Muscle layer of duodenum (tissue), 2 donors: ENCODE results near the gene NT5C2.

Experiments used
- H3K27ac ChIP-seq: one replicate; pipeline ENCODE4 v1.7.0; 2013; ENCODE audit warnings: mild to moderate bottlenecking, low read length
- H3K27me3 ChIP-seq: one replicate; pipeline ENCODE4 v1.7.0; 2013; ENCODE audit warnings: low read depth, mild to moderate bottlenecking, control low read depth, low read length
- H3K36me3 ChIP-seq, 2 donors: one replicate each; pipeline ENCODE4 v1.7.0; 2013; ENCODE audit warnings: low read length in 2 of 2, control low read depth in 1 of 2, mild to moderate bottlenecking in 1 of 2; ENCODE audit not compliant: insufficient read depth in 2 of 2, control insufficient read depth in 1 of 2
- H3K4me1 ChIP-seq, 2 donors: one replicate each; pipeline ENCODE4 v1.7.0; 2013; ENCODE audit warnings: low read length in 2 of 2, mild to moderate bottlenecking in 2 of 2, control low read depth in 1 of 2, moderate library complexity in 1 of 2; ENCODE audit not compliant: insufficient read depth in 2 of 2, control insufficient read depth in 1 of 2
- H3K4me3 ChIP-seq, 2 donors: one replicate each; pipeline ENCODE4 v1.7.0; 2013; ENCODE audit warnings: low read length in 2 of 2, low read depth in 1 of 2, mild to moderate bottlenecking in 1 of 2
- H3K9me3 ChIP-seq, 2 donors: one replicate each; pipeline ENCODE4 v1.7.0; 2013; ENCODE audit warnings: low read length in 2 of 2, control low read depth in 1 of 2, mild to moderate bottlenecking in 1 of 2; ENCODE audit not compliant: control insufficient read depth in 1 of 2
- donor health status: healthy.

Gene NT5C2

DNA sequence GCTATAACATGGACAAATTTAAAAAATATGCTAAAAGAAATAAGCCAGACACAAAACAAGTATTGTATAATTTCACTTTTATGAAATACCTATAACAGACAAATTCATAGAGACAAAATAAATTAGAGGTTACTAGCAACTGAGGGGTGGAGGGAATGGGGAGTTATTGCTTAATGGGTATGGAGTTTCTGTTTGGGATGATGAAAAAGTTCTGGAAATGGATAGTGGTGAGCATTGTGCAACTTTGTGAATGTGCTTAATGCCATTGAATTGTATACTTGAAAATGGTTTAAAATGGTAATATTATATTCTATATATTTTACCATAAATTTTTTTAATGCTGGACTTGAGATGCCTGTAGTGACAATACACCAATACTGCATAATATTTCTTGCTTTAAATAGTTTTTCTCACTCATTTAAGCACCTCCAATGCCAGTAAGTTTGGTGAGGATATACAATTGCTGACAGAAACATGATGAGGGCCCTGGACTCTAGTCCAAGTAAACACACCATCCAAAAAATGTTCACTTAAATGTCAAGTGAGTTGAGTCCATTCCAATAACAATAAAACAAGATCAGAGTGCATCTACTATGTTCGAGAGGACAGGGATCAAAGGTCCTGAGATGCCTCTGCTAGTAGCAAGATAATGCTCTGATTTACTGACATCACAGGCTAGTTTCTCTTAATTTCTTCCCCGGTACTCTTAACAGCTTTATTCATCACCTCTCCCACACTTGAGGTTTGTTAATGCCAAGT is 71.9 kb downstream of the NT5C2 start:
- Histone ChIP-seq H3K27ac (no peak overlapping the region), H3K9me3 (no peaks in the 10 kb centered on the region), H3K27me3 (no peaks in the 10 kb centered on the region), H3K4me3 (no peak overlapping the region), H3K36me3 (peaks cover 0 to 3% of the 10 kb centered on the region in 2 donors), H3K4me1 (peaks cover 0 to 20% of the 10 kb centered on the region in 2 donors)

DNA sequence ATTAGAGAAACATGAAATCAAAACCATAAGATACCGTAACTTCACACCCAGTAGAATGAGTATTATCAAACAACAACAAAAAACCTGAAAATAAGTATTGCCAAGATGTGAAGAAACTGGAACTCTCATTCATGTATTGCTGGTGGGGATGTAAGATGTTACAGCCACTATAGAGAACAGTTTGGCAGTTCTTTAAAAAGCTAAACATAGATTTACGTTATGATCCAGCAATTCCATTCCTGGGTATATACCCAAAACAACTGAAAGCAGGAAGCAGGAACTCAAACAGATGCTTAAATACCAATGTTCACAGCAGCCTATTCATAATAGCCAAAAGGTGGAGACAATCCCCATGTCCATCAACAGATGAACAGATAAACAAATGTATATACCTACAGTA is 72.5 kb downstream of the NT5C2 start:
- H3K4me3 ChIP-seq, result no peak overlapping the region
- no peaks in the 10 kb centered on the region for H3K9me3 ChIP-seq
- H3K36me3 ChIP-seq, result peaks cover 0 to 3% of the 10 kb centered on the region in 2 donors
- peaks cover 0 to 20% of the 10 kb centered on the region in 2 donors for H3K4me1 ChIP-seq
- H3K27me3 ChIP-seq, result no peaks in the 10 kb centered on the region
- H3K27ac ChIP-seq, result no peak overlapping the region

DNA sequence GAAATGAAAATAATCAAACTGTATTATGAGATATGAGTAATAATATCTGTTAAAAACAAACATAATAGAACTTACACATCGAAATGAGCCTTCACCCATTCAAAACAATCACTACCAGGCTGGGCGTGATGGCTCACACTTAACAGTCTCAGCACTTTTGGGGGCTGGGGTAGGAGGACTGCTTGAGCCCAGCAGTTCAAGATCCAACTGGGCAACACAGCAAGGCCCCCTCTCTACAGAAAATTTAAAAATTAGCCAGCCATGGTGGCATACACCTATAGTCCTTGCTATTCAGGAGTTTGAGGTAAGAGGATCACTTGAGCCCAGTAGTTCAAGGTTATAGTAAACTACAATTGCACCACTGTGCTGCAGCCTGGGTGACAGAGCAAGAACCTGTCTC is 75.8 kb downstream of the NT5C2 start:
- Histone ChIP-seq H3K9me3 (no peaks in the 10 kb centered on the region), H3K27me3 (no peaks in the 10 kb centered on the region), H3K27ac (no peak overlapping the region), H3K36me3 (no peaks in the 10 kb centered on the region), H3K4me3 (no peak overlapping the region), H3K4me1 (peaks cover 0 to 17% of the 10 kb centered on the region in 2 donors)

DNA sequence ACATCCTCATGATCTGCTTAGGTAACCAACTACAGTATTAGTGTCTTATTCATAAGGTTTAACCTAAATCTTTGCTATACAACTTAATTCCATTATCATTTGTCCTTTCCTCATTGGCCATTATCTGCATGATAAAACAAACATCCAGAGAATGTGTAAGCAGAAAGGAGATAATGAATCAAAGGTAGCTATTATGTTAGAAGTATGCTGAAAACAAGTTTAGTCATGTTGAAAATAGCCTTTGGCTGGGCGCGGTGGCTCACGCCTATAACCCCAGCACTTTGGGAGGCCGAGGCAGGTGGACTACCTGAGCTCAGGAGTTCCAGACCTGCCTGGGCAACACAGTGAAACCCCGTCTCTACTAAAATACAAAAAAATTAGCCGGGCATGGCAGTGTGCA is 78.2 kb downstream of the NT5C2 start:
- no peaks in the 10 kb centered on the region for H3K27me3 ChIP-seq
- H3K4me1 ChIP-seq, result peaks cover 11 to 20% of the 10 kb centered on the region in 2 donors
- H3K36me3 ChIP-seq, result no peaks in the 10 kb centered on the region
- no peak overlapping the region for H3K27ac ChIP-seq
- no peak overlapping the region for H3K4me3 ChIP-seq
- no peaks in the 10 kb centered on the region for H3K9me3 ChIP-seq

DNA sequence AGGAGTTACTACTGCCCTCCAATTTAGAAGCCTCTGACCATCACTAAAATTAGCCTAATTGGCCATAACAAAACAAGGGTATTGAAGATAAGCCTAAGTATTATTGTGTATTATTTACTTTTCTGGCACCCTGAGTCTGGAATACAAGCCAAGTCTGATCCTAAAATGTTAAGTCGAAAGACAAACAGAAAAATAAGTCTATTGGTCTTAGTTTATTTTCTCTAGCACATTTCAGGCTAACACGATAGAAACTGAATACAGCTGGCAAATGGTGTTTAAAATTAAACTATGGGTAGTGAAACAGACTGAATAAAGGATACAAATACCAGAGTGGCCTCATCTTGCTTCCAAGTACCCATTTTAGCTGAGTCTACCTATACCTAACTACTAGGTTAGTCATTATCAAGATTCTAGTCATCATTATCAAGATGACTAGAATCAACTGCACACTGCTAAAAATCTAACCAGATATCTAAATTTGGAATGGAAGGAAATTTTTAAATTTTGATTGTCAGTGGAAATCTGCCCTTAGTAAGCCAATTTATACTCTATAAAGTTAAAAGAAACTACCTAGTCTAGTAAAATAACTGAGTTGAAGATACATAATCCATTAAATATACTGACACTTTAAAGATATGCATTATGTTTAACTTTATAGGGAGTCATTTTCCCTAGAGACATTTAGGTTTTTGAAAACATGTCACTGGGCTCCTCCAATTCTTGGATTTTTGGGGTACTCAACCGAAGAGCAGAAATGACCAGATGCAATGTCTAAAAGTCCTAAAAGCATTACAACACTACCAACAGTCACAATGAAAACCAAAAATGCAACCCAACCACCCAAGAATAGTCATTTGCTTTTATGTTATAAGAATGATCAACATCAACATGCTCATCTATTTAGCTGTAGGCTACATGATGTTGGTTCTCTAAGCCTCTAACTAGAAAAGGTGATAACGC is 80.9 kb downstream of the NT5C2 start:
- Histone ChIP-seq H3K27ac (peak overlapping the region; percentile 3), H3K4me3 (no peak overlapping the region), H3K27me3 (no peaks in the 10 kb centered on the region), H3K36me3 (no peaks in the 10 kb centered on the region), H3K9me3 (no peaks in the 10 kb centered on the region), H3K4me1 (peaks cover 11 to 20% of the 10 kb centered on the region in 2 donors)

DNA sequence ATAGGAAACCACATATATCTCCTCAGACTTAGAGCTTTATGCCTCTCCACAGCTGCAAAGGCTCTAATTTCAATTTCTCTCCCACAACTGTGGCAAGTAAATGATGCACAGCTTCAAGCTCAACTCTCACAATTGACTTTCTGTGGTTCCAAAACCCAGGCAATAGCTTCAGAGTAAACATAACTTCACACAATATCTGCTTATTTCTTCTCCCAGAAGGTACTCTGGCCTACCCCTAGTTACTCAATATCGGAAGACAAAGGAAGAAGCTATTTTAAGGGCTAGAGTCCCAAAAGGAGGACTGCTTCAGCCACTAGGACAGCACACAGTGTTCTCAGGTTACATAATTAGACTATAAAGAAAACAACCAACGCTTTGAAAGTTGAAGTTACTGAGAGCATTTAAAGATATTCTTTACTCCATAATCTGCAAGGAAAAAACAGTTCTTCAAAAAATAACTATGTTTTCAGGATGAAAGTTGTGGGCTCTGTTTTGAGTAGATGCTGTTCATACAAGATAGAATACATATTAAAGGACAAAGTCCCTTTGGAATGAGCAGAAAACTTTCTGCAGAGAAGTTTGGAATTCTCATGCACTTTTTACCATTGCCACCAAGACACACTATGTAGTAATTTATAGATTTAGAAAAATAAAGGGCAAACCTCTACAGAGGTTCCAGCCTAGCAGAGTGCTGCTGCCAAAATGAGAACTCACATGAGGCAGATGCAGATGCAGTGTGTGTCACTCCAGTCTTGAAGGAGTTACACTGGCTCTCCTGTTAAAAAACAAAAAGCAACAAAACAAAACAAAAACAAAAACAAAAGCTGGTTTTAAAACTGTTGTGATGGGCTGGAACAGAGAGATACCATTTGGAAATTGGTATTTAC is 81.8 kb downstream of the NT5C2 start:
- H3K9me3 ChIP-seq, result no peaks in the 10 kb centered on the region
- peaks cover 11 to 20% of the 10 kb centered on the region in 2 donors for H3K4me1 ChIP-seq
- no peaks in the 10 kb centered on the region for H3K27me3 ChIP-seq
- H3K36me3 ChIP-seq, result no peaks in the 10 kb centered on the region
- H3K4me3 ChIP-seq, result no peak overlapping the region
- H3K27ac ChIP-seq, result peak overlapping the region; percentile 3

DNA sequence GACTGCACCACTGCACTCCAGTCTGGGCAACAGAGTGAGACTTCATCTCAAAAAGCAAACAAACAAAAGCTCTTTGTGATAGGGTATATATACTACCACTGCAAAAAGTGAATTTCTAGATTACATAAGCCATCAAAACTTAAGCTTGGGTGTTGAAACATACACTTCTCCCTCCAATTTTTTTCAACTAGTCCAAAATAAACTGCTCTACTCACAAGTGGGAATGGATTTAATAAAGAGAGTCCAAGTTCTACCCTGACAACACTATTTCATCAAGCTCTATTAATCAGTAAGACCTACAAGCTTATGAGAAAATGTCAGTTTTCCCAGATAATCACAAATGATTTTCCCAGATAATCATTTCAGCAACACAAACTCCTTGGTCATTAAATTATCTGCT is 82.7 kb downstream of the NT5C2 start:
- Histone ChIP-seq H3K27me3 (no peaks in the 10 kb centered on the region), H3K9me3 (no peaks in the 10 kb centered on the region), H3K4me1 (peaks cover 11 to 20% of the 10 kb centered on the region in 2 donors), H3K36me3 (no peaks in the 10 kb centered on the region), H3K27ac (no peak overlapping the region), H3K4me3 (no peak overlapping the region)

DNA sequence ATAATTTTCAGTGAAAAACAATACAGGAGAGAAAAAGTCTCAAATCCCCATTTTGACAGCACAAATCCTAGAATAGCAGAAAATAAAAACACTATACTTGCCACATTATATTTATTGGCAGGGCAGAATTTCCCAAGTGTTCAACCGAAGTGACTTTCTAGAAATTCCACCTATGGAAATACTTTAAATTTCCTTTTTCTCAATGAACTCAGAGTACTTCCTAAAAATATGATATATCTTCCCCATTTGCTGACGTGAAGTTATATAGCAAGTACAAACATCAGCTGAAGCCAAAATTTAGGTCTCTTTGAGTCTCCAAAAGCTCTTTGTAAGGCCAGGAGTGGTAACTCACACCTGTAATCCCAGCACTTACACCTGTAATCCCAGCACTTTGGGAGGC is 83.3 kb downstream of the NT5C2 start:
- H3K4me3 ChIP-seq, result no peak overlapping the region

DNA sequence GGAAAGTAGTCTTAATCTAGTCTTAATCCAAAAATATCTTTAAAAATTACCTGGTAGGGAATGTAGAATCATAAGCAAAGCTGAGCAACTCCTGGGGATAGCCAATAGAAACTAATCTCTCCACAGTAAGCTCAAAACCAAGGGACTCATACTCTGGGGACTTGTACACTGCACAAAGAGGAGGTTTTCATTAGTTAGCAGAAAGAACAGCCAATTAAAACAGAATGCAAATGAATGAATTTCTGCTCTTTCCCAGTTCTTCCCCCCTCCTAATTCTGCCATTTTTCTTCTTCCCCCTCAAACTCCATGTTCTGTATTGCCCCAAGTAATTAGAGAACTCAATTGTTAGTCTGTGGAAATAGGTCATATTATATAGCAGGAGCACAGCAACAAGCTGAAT is 86.5 kb downstream of the NT5C2 start:
- peaks cover 3 to 19% of the 10 kb centered on the region in 2 donors for H3K36me3 ChIP-seq
- H3K4me3 ChIP-seq, result no peak overlapping the region
- no peak overlapping the region for H3K27ac ChIP-seq
- peaks cover 6 to 10% of the 10 kb centered on the region in 2 donors for H3K4me1 ChIP-seq
- H3K9me3 ChIP-seq, result no peaks in the 10 kb centered on the region
- H3K27me3 ChIP-seq, result no peaks in the 10 kb centered on the region

More for the DNA sequence above, 83.3 kb downstream of the NT5C2 start:
- H3K27me3 ChIP-seq, result no peaks in the 10 kb centered on the region
- peaks cover 11 to 20% of the 10 kb centered on the region in 2 donors for H3K4me1 ChIP-seq
- no peaks in the 10 kb centered on the region for H3K36me3 ChIP-seq
- H3K9me3 ChIP-seq, result no peaks in the 10 kb centered on the region
- H3K27ac ChIP-seq, result no peak overlapping the region

DNA sequence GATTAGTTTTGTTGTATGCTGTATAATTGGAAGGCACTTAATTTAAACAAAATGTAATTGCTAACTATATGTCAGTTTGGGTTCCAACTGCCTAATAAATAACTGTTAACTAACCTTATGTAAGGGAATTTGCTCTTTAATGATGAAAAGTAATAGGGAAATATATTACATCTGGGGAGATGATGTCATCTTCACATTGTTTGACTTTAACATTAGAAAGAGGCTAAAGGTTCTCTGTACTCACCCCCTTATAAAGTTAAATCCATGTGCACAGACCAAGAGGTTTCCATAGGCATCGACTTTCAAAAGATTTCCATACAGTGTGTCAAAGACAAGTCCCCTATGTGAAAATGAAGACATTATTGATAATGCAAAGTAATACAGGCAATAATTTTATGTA is 87.6 kb downstream of the NT5C2 start:
- no peak overlapping the region for H3K4me3 ChIP-seq
- H3K9me3 ChIP-seq, result no peaks in the 10 kb centered on the region
- H3K4me1 ChIP-seq, result peaks cover 0 to 3% of the 10 kb centered on the region in 2 donors
- H3K36me3 ChIP-seq, result peaks cover 10 to 23% of the 10 kb centered on the region in 2 donors
- no peaks in the 10 kb centered on the region for H3K27me3 ChIP-seq
- no peak overlapping the region for H3K27ac ChIP-seq
